HL-60/S4 (cell line): ENCODE data around the gene MAGI2.
"Not testable (repeated sequence)": the region's sequence is repeated elsewhere in the genome, so short reads cannot be mapped to it uniquely, and the experiment has no call there.

Experiments used
- in situ Hi-C: fragments of 300-500 bp; cut with MboI; formaldehyde crosslinking; loops from 2 replicates; pipeline ENCODE4 v1.14.3; 2022; ENCODE audit warnings: low sequenced_read_pairs

The MAGI2 gene

GRCh38 chr7:78279032-78279431 lies 1174.4 kb downstream of the MAGI2 start:
- in situ Hi-C loops = no loop called here

- in situ Hi-C loops = no loop called here
Measured at GRCh38 chr7:78267141-78267540, 1186.3 kb downstream of the MAGI2 start.

GRCh38 chr7:78265486-78265885 lies 1188.0 kb downstream of the MAGI2 start:
- in situ Hi-C loops = no loop called here

GRCh38 chr7:78265071-78265470 lies 1188.4 kb downstream of the MAGI2 start:
- in situ Hi-C loops = no loop called here

- in situ Hi-C loops = no loop called here
Measured at GRCh38 chr7:78264105-78264504, 1189.4 kb downstream of the MAGI2 start.

- in situ Hi-C loops = no loop called here
Measured at GRCh38 chr7:78261739-78262138, 1191.7 kb downstream of the MAGI2 start.

- in situ Hi-C loops = no loop called here
Measured at GRCh38 chr7:78261302-78261701, 1192.2 kb downstream of the MAGI2 start.

- in situ Hi-C loops = no loop called here
Measured at GRCh38 chr7:78260826-78261225, 1192.6 kb downstream of the MAGI2 start.

GRCh38 chr7:78254726-78255055 lies 1198.8 kb downstream of the MAGI2 start:
- in situ Hi-C loops = no loop called here

- in situ Hi-C loops = no loop called here
Measured at GRCh38 chr7:78253850-78254725, 1199.4 kb downstream of the MAGI2 start.

- in situ Hi-C loops = no loop called here
Measured at GRCh38 chr7:78248867-78249266, 1204.6 kb downstream of the MAGI2 start.

- in situ Hi-C loops = no loop called here
Measured at GRCh38 chr7:78247910-78248689, 1205.4 kb downstream of the MAGI2 start.

- in situ Hi-C loops = not testable (repeated sequence)
Measured at GRCh38 chr7:78240179-78240578, 1213.3 kb downstream of the MAGI2 start.

- in situ Hi-C loops = no loop called here
Measured at GRCh38 chr7:78234634-78235033, 1218.8 kb downstream of the MAGI2 start.

- in situ Hi-C loops = no loop called here
Measured at GRCh38 chr7:78232806-78233205, 1220.7 kb downstream of the MAGI2 start.

- in situ Hi-C loops = no loop called here
Measured at GRCh38 chr7:78226059-78226719, 1227.3 kb downstream of the MAGI2 start.

- in situ Hi-C loops = no loop called here
Measured at GRCh38 chr7:78225534-78225933, 1227.9 kb downstream of the MAGI2 start.

GRCh38 chr7:78224923-78225322 lies 1228.5 kb downstream of the MAGI2 start:
- in situ Hi-C loops = no loop called here

- in situ Hi-C loops = no loop called here
Measured at GRCh38 chr7:78223598-78223997, 1229.9 kb downstream of the MAGI2 start.

- in situ Hi-C loops = no loop called here
Measured at GRCh38 chr7:78222001-78222751, 1231.3 kb downstream of the MAGI2 start.

- in situ Hi-C loops = no loop called here
Measured at GRCh38 chr7:78220754-78221153, 1232.7 kb downstream of the MAGI2 start.
